ENCODE results near the gene FOCAD. TPM values are rescaled to one million over a fixed set of nuclear protein-coding genes. Genes with fewer than 3 reads are reported as not detected.

FOCAD gene
- total RNA-seq, 1 donor from 2014 or later: 60.1 TPM

- no peak for TF ChIP-seq CTCF (conservative IDR thresholded peaks at IDR 0.05)
- H3K4me1 Mint-ChIP-seq: no peaks in the 10 kb centered on the region
- peaks cover 2% of the 10 kb centered on the region for H3K36me3 Mint-ChIP-seq (ENCODE audit: low read depth)
- DNase-seq (ENCODE audit: low read depth, low spot score): no peak
- H3K4me3 Mint-ChIP-seq: no peak overlapping the region
- no peaks in the 10 kb centered on the region for H3K9me3 Mint-ChIP-seq
- no peaks in the 10 kb centered on the region for H3K27me3 Mint-ChIP-seq (ENCODE audit: low read depth)
- no peak overlapping the region for H3K27ac Mint-ChIP-seq (ENCODE audit: unreplicated experiment)
Measured at GRCh38 chr9:20811872-20812271, 127.8 kb downstream of the FOCAD start.

DNA sequence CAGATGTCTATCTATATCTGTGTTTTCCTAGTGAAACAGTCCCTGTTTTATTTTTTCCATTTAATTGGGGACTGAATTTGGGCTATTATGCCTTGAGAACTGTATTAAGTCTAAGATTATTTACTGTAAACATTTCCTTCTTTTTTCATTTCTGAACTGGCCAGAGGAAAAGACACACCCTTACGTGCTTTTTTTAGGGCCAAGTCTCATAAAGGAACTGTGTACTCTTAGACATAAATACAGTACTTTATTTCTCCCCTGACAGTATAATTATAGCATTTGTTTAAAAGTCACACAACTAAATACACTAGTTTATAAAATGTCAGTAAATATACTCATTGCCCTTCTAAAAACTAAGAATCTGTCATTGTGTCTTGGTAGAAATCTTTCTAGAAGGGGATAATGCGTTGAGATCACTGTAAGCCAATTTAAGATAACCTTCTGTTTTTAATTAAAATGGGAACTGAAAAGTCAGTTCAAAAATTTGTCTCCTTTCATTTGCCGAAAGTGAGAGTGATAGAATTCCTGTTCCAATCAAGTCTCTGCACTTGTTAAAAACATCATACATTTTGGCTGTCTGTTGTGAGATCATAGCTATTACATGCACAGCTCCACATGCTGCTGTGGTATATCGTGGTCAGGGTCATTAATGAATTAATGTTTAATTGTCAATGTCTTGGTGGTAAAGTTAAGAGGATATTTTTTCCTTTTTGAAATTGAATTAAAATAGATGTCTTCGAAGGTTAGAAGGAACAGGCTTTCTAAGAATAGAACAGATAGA lies 132.1 kb downstream of the FOCAD start:
- DNase-seq (ENCODE audit: low read depth, low spot score): no peak
- Mint-ChIP-seq H3K4me3 (no peak overlapping the region), H3K27me3 (ENCODE audit: low read depth) (no peaks in the 10 kb centered on the region), H3K27ac (ENCODE audit: unreplicated experiment) (no peak overlapping the region), H3K36me3 (ENCODE audit: low read depth) (peaks cover 6% of the 10 kb centered on the region), H3K4me1 (no peaks in the 10 kb centered on the region), H3K9me3 (peaks cover 2% of the 10 kb centered on the region)
- no peak for TF ChIP-seq CTCF (conservative IDR thresholded peaks at IDR 0.05)

- H3K27ac Mint-ChIP-seq (ENCODE audit: unreplicated experiment): no peak overlapping the region
Measured at GRCh38 chr9:20823051-20823450, 139.0 kb downstream of the FOCAD start.

DNA sequence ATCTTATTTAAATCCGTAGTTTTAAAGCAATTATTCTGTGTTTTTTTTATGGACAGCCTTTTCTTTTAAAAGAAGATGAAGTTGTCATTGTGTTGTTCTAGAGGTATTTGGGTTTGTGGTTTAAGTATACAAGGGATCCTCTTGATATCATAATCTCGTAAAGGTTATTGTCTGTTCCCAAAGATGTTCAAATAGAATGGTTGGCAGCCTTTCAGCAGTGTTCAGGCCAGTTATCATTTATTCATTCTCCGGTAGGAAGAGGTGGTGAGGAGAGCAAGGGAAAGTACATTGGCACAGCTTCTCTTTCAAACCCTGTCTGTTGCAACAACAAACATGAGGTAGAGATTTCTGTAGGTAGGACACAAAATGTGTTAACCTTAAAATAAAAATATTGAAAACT lies 147.0 kb downstream of the FOCAD start:
- Mint-ChIP-seq H3K4me3 (no peak overlapping the region), H3K4me1 (peaks cover 15% of the 10 kb centered on the region), H3K9me3 (peaks cover 7% of the 10 kb centered on the region), H3K36me3 (ENCODE audit: low read depth) (peaks cover 17% of the 10 kb centered on the region), H3K27me3 (ENCODE audit: low read depth) (no peaks in the 10 kb centered on the region), H3K27ac (ENCODE audit: unreplicated experiment) (no peak overlapping the region)
- DNase-seq (ENCODE audit: low read depth, low spot score): no peak
- no peak for TF ChIP-seq CTCF (conservative IDR thresholded peaks at IDR 0.05)

More at GRCh38 chr9:20823051-20823450, 139.0 kb downstream of the FOCAD start:
- TF ChIP-seq CTCF (conservative IDR thresholded peaks at IDR 0.05): no peak
- no peak for DNase-seq (ENCODE audit: low read depth, low spot score)
- Mint-ChIP-seq H3K4me3 (no peak overlapping the region), H3K27me3 (ENCODE audit: low read depth) (no peaks in the 10 kb centered on the region), H3K4me1 (no peaks in the 10 kb centered on the region), H3K36me3 (ENCODE audit: low read depth) (peaks cover 15% of the 10 kb centered on the region), H3K9me3 (peaks cover 5% of the 10 kb centered on the region)

DNA sequence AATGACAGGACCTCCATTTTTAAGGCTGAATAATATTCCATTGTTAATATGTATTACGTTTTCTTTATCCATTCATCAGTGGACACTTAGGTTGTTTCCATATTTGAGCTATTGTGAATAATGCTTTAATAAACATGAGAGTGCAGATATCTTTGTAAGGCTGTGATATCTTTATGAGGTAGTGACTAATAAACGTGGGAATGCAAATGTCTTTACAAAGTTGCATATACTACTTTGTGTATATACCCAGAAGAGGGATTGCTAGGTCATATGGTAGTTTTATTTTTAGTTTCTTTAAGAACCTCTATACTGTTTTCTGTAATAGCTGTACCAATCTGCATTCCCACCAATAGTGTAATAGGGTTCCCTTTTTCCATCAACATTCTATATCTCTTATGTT lies 148.7 kb downstream of the FOCAD start:
- no peak for DNase-seq (ENCODE audit: low read depth, low spot score)
- Mint-ChIP-seq H3K9me3 (peaks cover 4% of the 10 kb centered on the region), H3K4me3 (no peak overlapping the region), H3K27me3 (ENCODE audit: low read depth) (no peaks in the 10 kb centered on the region), H3K27ac (ENCODE audit: unreplicated experiment) (no peak overlapping the region), H3K4me1 (peaks cover 29% of the 10 kb centered on the region), H3K36me3 (ENCODE audit: low read depth) (peaks cover 13% of the 10 kb centered on the region)
- no peak for TF ChIP-seq CTCF (conservative IDR thresholded peaks at IDR 0.05)

Data from neural crest cell (in vitro differentiated cells).